Measurements from ENCODE around the gene SUPT5H. TPM values are rescaled to one million over a fixed set of nuclear protein-coding genes. Genes with fewer than 3 reads are reported as not detected.

SUPT5H gene
- total RNA-seq, 4 donors from 2014 or later, result 41.7 to 87.4 (median 59.6) TPM

DNA sequence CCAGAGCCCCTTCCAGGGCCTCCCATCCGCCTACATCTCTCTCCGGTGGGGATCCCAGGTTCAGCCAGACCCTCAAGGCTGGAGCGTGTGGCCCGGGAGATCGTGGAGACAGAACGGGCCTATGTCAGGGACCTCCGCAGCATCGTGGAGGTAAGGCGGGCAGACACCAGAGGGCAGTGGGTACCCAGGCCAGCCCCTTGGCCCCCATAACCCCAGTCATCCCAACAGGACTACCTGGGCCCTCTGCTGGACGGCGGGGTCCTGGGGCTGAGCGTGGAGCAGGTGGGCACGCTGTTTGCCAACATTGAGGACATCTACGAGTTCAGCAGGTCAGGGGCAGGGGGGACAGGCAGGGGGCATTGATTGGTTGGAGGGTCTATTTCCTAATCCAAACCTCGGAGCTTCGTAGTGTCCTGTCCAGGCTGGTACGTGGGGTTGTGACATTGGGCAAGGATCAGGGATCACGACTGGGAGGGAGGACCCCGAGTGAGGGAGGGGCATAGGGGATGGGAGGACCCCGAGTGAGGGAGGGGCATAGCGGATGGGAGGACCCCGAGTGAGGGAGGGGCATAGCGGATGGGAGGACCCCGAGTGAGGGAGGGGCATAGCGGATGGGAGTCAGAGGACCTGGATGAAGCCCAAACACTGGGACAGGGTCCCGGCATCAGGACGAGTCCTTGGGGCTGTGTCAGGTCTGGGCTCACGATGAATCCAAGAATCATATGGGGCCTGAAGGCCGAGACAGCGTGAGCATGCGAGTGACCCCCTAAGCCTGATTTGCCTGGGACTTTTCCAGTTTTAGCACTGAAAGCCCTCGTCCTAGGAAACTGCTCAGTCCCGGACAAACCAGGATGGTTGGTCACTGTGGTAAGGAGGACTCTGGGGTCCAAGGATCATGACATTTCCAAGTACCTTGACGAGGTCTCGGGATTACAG is 30.0 kb upstream of the SUPT5H start:
- TF ChIP-seq, protein P1, sequence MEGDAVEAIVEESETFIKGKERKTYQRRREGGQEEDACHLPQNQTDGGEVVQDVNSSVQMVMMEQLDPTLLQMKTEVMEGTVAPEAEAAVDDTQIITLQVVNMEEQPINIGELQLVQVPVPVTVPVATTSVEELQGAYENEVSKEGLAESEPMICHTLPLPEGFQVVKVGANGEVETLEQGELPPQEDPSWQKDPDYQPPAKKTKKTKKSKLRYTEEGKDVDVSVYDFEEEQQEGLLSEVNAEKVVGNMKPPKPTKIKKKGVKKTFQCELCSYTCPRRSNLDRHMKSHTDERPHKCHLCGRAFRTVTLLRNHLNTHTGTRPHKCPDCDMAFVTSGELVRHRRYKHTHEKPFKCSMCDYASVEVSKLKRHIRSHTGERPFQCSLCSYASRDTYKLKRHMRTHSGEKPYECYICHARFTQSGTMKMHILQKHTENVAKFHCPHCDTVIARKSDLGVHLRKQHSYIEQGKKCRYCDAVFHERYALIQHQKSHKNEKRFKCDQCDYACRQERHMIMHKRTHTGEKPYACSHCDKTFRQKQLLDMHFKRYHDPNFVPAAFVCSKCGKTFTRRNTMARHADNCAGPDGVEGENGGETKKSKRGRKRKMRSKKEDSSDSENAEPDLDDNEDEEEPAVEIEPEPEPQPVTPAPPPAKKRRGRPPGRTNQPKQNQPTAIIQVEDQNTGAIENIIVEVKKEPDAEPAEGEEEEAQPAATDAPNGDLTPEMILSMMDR (IDR thresholded peaks at IDR 0.05; ENCODE audit: low read depth), result no peak

DNA sequence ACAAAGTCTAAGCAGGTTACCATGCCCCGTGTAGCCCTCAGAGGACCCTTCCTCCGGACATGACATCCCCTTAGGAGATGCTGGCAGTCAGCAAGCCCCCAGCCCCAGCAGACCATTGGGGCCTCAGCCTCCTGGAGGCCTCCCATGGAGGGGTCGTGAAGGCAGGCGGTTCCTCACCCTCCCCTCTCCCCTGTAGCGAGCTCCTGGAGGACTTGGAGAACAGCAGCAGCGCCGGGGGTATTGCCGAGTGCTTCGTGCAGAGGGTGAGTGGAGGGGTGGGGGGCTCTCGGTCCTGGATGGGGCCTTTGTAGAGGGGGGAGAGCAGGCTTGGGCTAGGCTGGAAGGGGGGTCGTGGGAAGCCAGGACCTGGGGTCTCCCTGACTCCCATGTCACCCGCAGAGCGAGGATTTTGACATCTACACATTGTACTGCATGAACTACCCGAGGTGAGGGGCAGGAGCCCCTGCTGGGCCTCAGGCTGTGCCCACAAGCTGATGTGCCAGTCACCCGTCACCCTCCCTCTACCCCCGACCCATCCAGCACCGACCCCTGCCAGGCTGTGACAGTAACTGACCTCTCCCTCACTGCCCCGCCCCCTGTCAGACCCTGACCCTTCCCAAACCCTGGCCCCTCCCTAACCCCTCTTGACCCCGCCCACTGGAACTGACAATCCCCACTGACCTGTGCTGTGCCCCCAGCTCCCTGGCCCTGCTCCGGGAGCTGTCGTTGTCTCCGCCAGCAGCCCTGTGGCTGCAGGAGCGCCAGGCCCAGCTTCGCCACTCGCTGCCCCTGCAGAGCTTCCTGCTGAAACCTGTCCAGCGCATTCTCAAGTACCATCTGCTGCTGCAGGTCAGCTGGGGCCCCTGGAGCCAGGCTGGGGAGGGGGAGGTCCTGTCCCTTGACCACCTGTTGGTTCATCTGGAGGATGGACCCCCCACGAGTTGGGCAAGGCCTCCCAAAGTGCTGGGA is 28.9 kb upstream of the SUPT5H start:
- TF ChIP-seq, protein P1 (IDR thresholded peaks at IDR 0.05; ENCODE audit: low read depth), result no peak

DNA sequence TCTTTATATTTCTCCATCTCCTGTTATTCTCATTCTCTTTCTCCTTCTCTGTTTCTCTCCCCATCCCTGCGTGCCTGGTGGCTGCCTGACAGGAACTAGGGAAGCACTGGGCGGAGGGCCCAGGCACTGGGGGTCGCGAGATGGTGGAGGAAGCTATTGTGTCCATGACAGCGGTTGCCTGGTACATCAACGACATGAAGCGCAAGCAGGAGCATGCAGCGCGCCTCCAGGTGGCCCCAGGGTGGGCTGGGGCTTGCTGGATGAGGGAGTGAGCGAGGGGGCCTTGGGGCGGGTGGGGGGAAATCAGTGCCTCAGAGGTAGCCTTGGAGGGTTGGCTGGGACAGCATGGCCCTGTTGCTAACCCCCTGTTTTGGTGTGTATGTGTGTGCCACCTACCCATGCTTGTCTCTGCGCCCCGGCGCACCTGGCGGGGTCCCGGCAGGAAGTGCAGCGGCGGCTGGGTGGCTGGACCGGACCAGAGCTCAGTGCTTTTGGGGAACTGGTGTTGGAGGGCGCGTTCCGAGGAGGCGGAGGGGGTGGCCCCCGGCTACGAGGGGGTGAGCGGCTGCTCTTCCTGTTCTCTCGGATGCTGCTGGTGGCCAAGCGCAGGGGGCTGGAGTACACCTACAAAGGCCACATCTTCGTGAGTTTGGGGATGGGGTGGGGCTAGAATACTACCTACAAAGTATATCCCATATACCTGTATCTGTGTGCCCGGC is 27.8 kb upstream of the SUPT5H start:
- TF ChIP-seq, protein P1 (IDR thresholded peaks at IDR 0.05; ENCODE audit: low read depth), result no peak

DNA sequence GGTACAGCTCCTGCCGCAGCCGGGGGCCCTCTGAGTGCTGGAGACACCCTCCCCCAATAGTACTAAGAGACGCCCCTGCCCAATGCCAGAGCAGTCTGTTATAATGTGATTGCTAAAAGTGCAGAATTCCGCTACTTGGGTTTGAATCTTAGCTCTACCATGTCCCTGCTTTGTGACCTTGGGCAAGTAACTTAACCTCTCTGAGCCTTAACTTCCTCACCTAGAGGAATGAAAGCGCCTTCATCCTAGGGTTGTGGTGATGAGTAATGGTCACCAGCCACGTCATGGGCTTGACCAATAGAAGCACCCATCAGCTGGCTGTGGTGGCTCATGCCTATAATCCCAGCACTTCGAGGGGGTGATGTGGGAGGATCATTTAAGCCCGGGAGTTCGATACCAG is 26.4 kb upstream of the SUPT5H start:
- TF ChIP-seq, protein P1 (IDR thresholded peaks at IDR 0.05; ENCODE audit: low read depth), result no peak

DNA sequence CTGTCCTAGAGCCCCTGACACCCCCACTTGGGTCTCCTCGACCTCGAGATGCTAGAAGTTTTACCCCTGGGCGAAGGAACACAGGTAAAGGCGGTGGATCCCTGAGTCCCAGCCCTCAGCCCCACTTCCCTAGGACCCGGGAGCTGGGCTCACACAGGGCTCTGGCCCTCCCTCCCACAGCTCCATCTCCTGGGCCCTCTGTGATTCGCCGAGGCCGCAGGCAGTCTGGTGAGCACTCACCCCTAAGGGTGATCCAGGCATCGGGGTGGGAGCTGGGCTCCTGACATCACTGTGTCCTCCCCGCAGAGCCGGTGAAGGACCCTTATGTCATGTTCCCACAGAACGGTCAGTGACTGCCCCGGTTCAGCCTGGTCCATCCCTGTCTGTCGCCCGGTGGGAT is 24.6 kb upstream of the SUPT5H start:
- TF ChIP-seq, protein P1 (IDR thresholded peaks at IDR 0.05; ENCODE audit: low read depth), result no peak

DNA sequence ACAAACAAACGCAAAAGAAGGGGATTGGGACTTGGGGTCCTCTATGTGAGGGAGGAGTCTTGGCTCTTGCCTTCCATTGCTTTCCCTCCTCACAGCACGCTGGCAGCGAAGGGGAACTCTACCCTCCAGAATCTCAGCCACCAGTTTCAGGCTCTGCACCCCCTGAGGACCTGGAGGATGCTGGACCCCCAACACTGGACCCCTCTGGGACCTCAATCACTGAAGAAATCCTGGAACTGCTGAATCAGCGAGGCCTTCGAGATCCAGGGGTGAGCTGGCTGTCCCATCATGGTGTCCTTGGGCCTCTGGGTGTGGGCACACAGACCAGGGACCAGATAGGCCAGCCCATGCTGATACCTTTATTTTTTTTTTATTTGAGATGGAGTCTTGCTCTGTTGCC is 23.4 kb upstream of the SUPT5H start:
- TF ChIP-seq, protein P1 (IDR thresholded peaks at IDR 0.05; ENCODE audit: low read depth), result no peak
